Measurements from ENCODE around the gene OSTC.
A peak's percentile ranks its signal among the peaks of the same experiment; 100 is the strongest.

Gene OSTC

GRCh38 chr4:108700081-108700757 is 49.8 kb downstream of the OSTC start:
- H3K4me3 ChIP-seq (ENCODE audit: low read length), result no peak overlapping the region
- H3F3A ChIP-seq (ENCODE audit: insufficient read depth, low read length), result peaks cover 21% of the 10 kb centered on the region
- H3K9me2 ChIP-seq (replicated peaks; ENCODE audit: insufficient read depth, low read length), result no peaks in the 10 kb centered on the region
- H3K9ac ChIP-seq (ENCODE audit: low read length), result no peak overlapping the region
- no peaks in the 10 kb centered on the region for H3K36me3 ChIP-seq (replicated peaks; ENCODE audit: insufficient read depth, low read length)
- H3K27ac ChIP-seq (ENCODE audit: low read length), result no peak overlapping the region
- no peak for DNase-seq
- no peaks in the 10 kb centered on the region for H3K79me2 ChIP-seq (ENCODE audit: low read length)
- TF ChIP-seq EZH2 (optimal IDR thresholded peaks at IDR 0.05; ENCODE audit: low read depth, low read length) (no peak), EZH2phosphoT487 (IDR thresholded peaks at IDR 0.05; ENCODE audit: low read length) (no peak), CTCF (IDR thresholded peaks at IDR 0.05; ENCODE audit: low read length) (no peak)
- no peaks in the 10 kb centered on the region for H3K9me3 ChIP-seq (replicated peaks; ENCODE audit: insufficient read depth, low read length)
- no peak overlapping the region for H3K4me2 ChIP-seq (ENCODE audit: low read depth, low read length)
- peaks cover 52% of the 10 kb centered on the region for H3K4me1 ChIP-seq (ENCODE audit: low read length)
- H2AFZ ChIP-seq (ENCODE audit: low read length), result no peak overlapping the region
- no peaks in the 10 kb centered on the region for H3K27me3 ChIP-seq (replicated peaks; ENCODE audit: insufficient read depth, low read length)
- H4K20me1 ChIP-seq (ENCODE audit: insufficient read depth, low read length), result no peaks in the 10 kb centered on the region

- Histone ChIP-seq H3K79me2 (ENCODE audit: low read length) (no peaks in the 10 kb centered on the region), H3K9me3 (replicated peaks; ENCODE audit: insufficient read depth, low read length) (no peaks in the 10 kb centered on the region), H3K27me3 (replicated peaks; ENCODE audit: insufficient read depth, low read length) (no peaks in the 10 kb centered on the region), H2AFZ (ENCODE audit: low read length) (no peak overlapping the region), H3K9ac (ENCODE audit: low read length) (no peak overlapping the region), H3K4me3 (ENCODE audit: low read length) (no peak overlapping the region), H3K4me1 (ENCODE audit: low read length) (peaks cover 49% of the 10 kb centered on the region), H3F3A (ENCODE audit: insufficient read depth, low read length) (peaks cover 21% of the 10 kb centered on the region), H3K27ac (ENCODE audit: low read length) (peak overlapping the region; percentile 31; the same call in 1 of the 2 replicates), H3K36me3 (replicated peaks; ENCODE audit: insufficient read depth, low read length) (no peaks in the 10 kb centered on the region), H4K20me1 (ENCODE audit: insufficient read depth, low read length) (no peaks in the 10 kb centered on the region), H3K4me2 (ENCODE audit: low read depth, low read length) (peak overlapping the region; percentile 58), H3K9me2 (replicated peaks; ENCODE audit: insufficient read depth, low read length) (no peaks in the 10 kb centered on the region)
- peak; percentile 84 for DNase-seq
- TF ChIP-seq EZH2 (optimal IDR thresholded peaks at IDR 0.05; ENCODE audit: low read depth, low read length), result no peak
- no peak for TF ChIP-seq CTCF (IDR thresholded peaks at IDR 0.05; ENCODE audit: low read length)
- TF ChIP-seq EZH2phosphoT487 (IDR thresholded peaks at IDR 0.05; ENCODE audit: low read length), result no peak
Measured at GRCh38 chr4:108702960-108703359, 52.6 kb downstream of the OSTC start.

GRCh38 chr4:108703370-108703769 is 53.0 kb downstream of the OSTC start:
- peak overlapping the region; percentile 58 for H3K4me2 ChIP-seq (ENCODE audit: low read depth, low read length)
- no peak for DNase-seq
- no peak overlapping the region for H3K9ac ChIP-seq (ENCODE audit: low read length)
- no peaks in the 10 kb centered on the region for H3K36me3 ChIP-seq (replicated peaks; ENCODE audit: insufficient read depth, low read length)
- no peaks in the 10 kb centered on the region for H3K9me3 ChIP-seq (replicated peaks; ENCODE audit: insufficient read depth, low read length)
- TF ChIP-seq EZH2phosphoT487 (IDR thresholded peaks at IDR 0.05; ENCODE audit: low read length) (no peak), EZH2 (optimal IDR thresholded peaks at IDR 0.05; ENCODE audit: low read depth, low read length) (no peak), CTCF (IDR thresholded peaks at IDR 0.05; ENCODE audit: low read length) (no peak)
- peaks cover 21% of the 10 kb centered on the region for H3F3A ChIP-seq (ENCODE audit: insufficient read depth, low read length)
- H2AFZ ChIP-seq (ENCODE audit: low read length), result no peak overlapping the region
- no peaks in the 10 kb centered on the region for H3K9me2 ChIP-seq (replicated peaks; ENCODE audit: insufficient read depth, low read length)
- H3K4me1 ChIP-seq (ENCODE audit: low read length), result peaks cover 45% of the 10 kb centered on the region
- no peaks in the 10 kb centered on the region for H4K20me1 ChIP-seq (ENCODE audit: insufficient read depth, low read length)
- peak overlapping the region; percentile 31; the same call in 1 of the 2 replicates for H3K27ac ChIP-seq (ENCODE audit: low read length)
- H3K27me3 ChIP-seq (replicated peaks; ENCODE audit: insufficient read depth, low read length), result no peaks in the 10 kb centered on the region
- H3K79me2 ChIP-seq (ENCODE audit: low read length), result no peaks in the 10 kb centered on the region
- H3K4me3 ChIP-seq (ENCODE audit: low read length), result no peak overlapping the region
